Esophagus muscularis mucosa (tissue), 4 donors: ENCODE measurements around the gene CACNA2D2.

Experiments used
- EP300 ChIP-seq: sonication (generic); formaldehyde crosslinking; IDR thresholded peaks from one replicate; pipeline ENCODE4 v1.6.1; 2017; ENCODE audit warnings: antibody characterized with exemption
- POLR2A ChIP-seq: fragments of 450-650 bp; IDR thresholded peaks from one replicate; pipeline ENCODE4 v1.6.1; 2017; ENCODE audit warnings: antibody characterized with exemption, moderate library complexity, mild to moderate bottlenecking, low read depth
- POLR2AphosphoS5 ChIP-seq, 2 donors: sonication (generic); formaldehyde crosslinking; IDR thresholded peaks; one replicate each; pipeline ENCODE4 v1.6.1; 2017; ENCODE audit warnings: antibody characterized with exemption in 2 of 2
- TF ChIP-seq, protein P1 (sequence below), 3 experiments: fragments of 200-600 bp in 2 of 3; fragments of 450-650 bp in 1 of 3; sonication (generic) in 2 of 3; IDR thresholded peaks; one replicate each; pipeline ENCODE4 v1.5.1; 2017 to 2019; ENCODE audit warnings: antibody characterized with exemption in 3 of 3, mild to moderate bottlenecking in 2 of 3, moderate library complexity in 1 of 3

DNA sequence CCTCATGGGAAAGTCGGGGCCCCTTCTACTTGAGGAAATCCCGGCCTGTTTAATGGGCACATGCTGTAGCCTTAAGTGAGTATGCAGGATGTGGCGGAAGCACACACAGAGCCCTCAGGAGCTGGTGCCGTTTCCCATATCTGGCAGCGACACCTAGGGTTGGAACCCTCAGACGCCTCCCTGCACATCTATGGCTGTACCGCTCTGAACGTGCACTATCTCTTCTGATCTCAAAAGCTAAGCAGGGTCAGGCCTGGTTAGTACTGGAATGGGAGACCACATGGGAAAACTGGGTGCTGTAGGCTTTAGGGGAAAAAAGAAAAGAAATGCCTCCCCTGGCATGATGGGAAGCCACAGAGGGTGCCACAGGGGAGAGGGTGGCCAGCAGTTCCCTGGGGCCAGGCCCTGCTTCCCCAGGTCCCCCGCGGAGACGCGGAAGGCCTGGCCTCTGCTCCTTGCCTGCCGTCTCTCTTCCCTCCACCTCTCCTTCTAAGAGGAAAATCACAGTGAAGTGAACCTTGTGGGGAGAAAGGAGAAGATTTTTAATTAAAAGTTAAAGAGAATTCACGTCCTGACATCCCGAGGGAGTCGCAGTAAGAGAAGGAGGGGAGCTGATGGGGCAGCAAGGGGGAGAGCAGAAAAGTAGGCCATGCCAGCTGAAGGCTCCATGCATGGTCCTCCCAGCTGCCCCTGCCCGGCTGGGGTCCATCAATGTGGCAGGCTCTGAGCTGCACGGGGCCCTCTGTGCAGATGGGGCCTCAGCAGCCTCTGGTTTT is 83.7 kb downstream of the CACNA2D2 start:
- TF ChIP-seq, protein P1, sequence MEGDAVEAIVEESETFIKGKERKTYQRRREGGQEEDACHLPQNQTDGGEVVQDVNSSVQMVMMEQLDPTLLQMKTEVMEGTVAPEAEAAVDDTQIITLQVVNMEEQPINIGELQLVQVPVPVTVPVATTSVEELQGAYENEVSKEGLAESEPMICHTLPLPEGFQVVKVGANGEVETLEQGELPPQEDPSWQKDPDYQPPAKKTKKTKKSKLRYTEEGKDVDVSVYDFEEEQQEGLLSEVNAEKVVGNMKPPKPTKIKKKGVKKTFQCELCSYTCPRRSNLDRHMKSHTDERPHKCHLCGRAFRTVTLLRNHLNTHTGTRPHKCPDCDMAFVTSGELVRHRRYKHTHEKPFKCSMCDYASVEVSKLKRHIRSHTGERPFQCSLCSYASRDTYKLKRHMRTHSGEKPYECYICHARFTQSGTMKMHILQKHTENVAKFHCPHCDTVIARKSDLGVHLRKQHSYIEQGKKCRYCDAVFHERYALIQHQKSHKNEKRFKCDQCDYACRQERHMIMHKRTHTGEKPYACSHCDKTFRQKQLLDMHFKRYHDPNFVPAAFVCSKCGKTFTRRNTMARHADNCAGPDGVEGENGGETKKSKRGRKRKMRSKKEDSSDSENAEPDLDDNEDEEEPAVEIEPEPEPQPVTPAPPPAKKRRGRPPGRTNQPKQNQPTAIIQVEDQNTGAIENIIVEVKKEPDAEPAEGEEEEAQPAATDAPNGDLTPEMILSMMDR (IDR thresholded peaks at IDR 0.05) = no peak
- TF ChIP-seq POLR2AphosphoS5 (IDR thresholded peaks at IDR 0.05) = no peak
- TF ChIP-seq POLR2A = no peak
- TF ChIP-seq EP300 = no peak
